ENCODE measurements around the gene PRDM16. TPM values are rescaled to one million over a fixed set of nuclear protein-coding genes. Genes with fewer than 3 reads are reported as not detected.

PRDM16 gene
- total RNA-seq, 1 experiment from 2014 or later, result not detected

DNA sequence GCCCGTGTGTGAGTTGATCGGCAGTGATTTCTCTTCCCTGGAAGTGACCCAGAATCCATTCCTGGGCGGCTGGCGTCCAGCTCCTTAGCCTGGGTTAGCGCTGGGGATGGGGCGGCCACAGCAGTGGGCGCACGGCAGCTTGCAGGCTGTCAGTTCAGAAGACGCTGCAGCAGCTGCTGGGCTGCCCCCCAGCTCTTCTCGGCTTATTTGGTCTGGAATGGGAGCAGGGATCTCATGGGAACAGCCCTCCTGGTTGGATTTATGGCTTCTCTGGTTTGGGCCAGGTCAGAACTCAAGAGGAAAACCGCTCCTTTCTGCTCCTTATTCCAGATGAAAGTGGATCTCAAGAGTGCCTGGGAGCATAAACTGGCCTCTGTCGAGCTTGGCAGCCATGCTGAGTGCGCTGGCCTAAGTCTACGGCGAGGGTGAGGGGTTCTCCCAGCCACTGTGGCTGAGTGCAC lies 148.2 kb downstream of the PRDM16 start:
- no TSS peak for BruUV-seq (replicated peaks)
- no peaks in the 10 kb centered on the region for H3K4me1 Mint-ChIP-seq (ENCODE audit: insufficient read depth, unreplicated experiment)
- DNase-seq (ENCODE audit: unreplicated experiment), result no peak
- H3K36me3 Mint-ChIP-seq (ENCODE audit: insufficient read depth, unreplicated experiment), result no peaks in the 10 kb centered on the region
- no peak overlapping the region for H3K27ac Mint-ChIP-seq (ENCODE audit: low read depth, unreplicated experiment)
- ChIA-PET POLR2A (no interaction called here), CTCF (no interaction called here)
- no peak overlapping the region for H3K4me3 Mint-ChIP-seq (ENCODE audit: unreplicated experiment)
- peaks cover 16% of the 10 kb centered on the region for H3K9me3 Mint-ChIP-seq (ENCODE audit: unreplicated experiment)
- intact Hi-C loops (cut with micrococcal nuclease), result no loop called here
- no peaks in the 10 kb centered on the region for H3K27me3 Mint-ChIP-seq (ENCODE audit: insufficient read depth, unreplicated experiment)
- TF ChIP-seq, protein P1, sequence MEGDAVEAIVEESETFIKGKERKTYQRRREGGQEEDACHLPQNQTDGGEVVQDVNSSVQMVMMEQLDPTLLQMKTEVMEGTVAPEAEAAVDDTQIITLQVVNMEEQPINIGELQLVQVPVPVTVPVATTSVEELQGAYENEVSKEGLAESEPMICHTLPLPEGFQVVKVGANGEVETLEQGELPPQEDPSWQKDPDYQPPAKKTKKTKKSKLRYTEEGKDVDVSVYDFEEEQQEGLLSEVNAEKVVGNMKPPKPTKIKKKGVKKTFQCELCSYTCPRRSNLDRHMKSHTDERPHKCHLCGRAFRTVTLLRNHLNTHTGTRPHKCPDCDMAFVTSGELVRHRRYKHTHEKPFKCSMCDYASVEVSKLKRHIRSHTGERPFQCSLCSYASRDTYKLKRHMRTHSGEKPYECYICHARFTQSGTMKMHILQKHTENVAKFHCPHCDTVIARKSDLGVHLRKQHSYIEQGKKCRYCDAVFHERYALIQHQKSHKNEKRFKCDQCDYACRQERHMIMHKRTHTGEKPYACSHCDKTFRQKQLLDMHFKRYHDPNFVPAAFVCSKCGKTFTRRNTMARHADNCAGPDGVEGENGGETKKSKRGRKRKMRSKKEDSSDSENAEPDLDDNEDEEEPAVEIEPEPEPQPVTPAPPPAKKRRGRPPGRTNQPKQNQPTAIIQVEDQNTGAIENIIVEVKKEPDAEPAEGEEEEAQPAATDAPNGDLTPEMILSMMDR (IDR thresholded peaks at IDR 0.05; ENCODE audit: unreplicated experiment), result no peak

GRCh38 chr1:3217979-3218679 lies 149.1 kb downstream of the PRDM16 start:
- TF ChIP-seq, protein P1 (IDR thresholded peaks at IDR 0.05; ENCODE audit: unreplicated experiment), result no peak
- CTCF ChIA-PET, result no interaction called here
- no TSS peak for BruUV-seq (replicated peaks)
- Mint-ChIP-seq H3K27me3 (ENCODE audit: insufficient read depth, unreplicated experiment) (no peaks in the 10 kb centered on the region), H3K9me3 (ENCODE audit: unreplicated experiment) (peaks cover 16% of the 10 kb centered on the region), H3K4me1 (ENCODE audit: insufficient read depth, unreplicated experiment) (no peaks in the 10 kb centered on the region), H3K4me3 (ENCODE audit: unreplicated experiment) (no peak overlapping the region), H3K27ac (ENCODE audit: low read depth, unreplicated experiment) (no peak overlapping the region), H3K36me3 (ENCODE audit: insufficient read depth, unreplicated experiment) (no peaks in the 10 kb centered on the region)
- intact Hi-C loops (cut with micrococcal nuclease), result no loop called here
- POLR2A ChIA-PET, result no interaction called here
- no peak for DNase-seq (ENCODE audit: unreplicated experiment)

DNA sequence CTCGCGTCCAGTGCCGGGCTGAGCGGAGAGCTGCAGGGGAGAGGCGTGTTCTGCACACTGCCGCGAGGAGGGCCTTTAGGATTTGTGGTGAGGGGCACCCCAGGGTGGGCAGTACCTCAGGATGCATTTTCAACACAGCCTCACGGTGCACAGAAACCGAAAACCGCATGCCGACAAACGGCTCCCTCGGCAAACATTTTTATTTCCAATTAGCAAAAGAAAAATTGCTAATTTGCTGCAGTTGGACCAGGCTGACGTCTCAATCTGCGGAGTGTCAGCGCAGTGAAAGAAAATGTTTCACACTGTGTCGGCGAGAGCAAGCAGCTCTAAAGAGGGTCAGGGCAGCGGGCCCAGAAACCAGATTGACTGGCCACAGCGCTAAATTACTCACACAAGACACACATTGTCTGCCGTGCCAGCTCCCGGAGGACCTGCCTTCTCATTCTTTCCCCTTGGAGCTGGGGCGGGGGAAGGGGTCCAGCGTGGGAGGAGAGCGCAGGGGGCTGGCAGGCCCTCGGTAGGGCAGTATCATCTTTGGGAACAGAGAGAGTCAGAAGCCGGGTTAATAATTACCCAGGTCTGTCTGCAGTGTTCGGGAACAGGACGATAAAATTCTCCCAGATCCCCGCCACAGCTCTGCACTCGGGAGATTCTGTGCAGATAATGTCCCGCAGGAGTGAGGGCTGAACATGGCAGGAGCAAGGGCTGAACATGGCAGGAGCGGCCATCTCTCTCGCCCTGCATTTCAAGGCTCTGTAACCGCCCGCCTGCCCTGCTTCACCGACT lies 150.2 kb downstream of the PRDM16 start:
- Mint-ChIP-seq H3K9me3 (ENCODE audit: unreplicated experiment) (peaks cover 18% of the 10 kb centered on the region), H3K4me3 (ENCODE audit: unreplicated experiment) (no peak overlapping the region), H3K27me3 (ENCODE audit: insufficient read depth, unreplicated experiment) (no peaks in the 10 kb centered on the region), H3K27ac (ENCODE audit: low read depth, unreplicated experiment) (no peak overlapping the region), H3K4me1 (ENCODE audit: insufficient read depth, unreplicated experiment) (no peaks in the 10 kb centered on the region), H3K36me3 (ENCODE audit: insufficient read depth, unreplicated experiment) (no peaks in the 10 kb centered on the region)
- DNase-seq (ENCODE audit: unreplicated experiment), result no peak
- BruUV-seq (replicated peaks), result no TSS peak
- ChIA-PET CTCF (interaction anchor here (0.6 kb wide), 1 partner anchor 791 kb away, joined by 3 read pairs; no protein-coding TSS in a partner anchor), POLR2A (no interaction called here)
- TF ChIP-seq, protein P1 (IDR thresholded peaks at IDR 0.05; ENCODE audit: unreplicated experiment), result no peak
- intact Hi-C loops (cut with micrococcal nuclease), result no loop called here

DNA sequence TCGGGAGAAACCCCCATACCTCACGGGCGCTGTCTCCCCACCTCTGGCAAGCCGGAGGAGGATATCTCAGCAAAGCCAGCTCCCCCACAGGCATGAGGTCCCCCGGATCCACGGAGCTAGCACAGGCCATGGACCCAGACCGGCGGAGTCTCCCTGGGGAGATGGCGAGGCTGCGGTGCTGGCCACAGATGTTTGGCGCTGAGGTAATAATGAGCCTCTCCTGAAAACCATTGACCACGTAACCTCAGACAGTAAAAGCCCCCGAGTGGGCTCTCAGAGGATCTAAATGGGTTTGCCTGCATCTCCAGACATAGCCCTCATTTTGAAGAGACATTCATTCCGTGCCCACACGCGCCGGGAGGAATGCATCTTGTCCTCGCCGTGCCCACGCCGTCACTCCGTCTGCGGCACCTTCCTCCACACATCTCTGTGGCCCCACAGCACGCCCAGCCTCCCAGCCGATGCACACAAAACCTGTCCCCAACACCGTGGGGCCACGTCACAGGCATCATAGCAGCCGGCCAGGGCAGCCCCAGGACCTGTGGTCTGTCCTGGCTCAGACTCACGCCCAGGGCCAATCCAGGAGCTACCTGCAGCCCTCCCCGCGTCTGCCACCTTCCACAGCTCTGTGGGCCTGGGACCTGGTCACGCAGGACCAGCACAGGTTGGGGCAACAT lies 150.9 kb downstream of the PRDM16 start:
- Mint-ChIP-seq H3K27ac (ENCODE audit: low read depth, unreplicated experiment) (no peak overlapping the region), H3K9me3 (ENCODE audit: unreplicated experiment) (peaks cover 16% of the 10 kb centered on the region), H3K4me1 (ENCODE audit: insufficient read depth, unreplicated experiment) (no peaks in the 10 kb centered on the region), H3K36me3 (ENCODE audit: insufficient read depth, unreplicated experiment) (no peaks in the 10 kb centered on the region), H3K4me3 (ENCODE audit: unreplicated experiment) (no peak overlapping the region), H3K27me3 (ENCODE audit: insufficient read depth, unreplicated experiment) (no peaks in the 10 kb centered on the region)
- TF ChIP-seq, protein P1 (IDR thresholded peaks at IDR 0.05; ENCODE audit: unreplicated experiment), result no peak
- BruUV-seq (replicated peaks), result no TSS peak
- POLR2A ChIA-PET, result no interaction called here
- no peak for DNase-seq (ENCODE audit: unreplicated experiment)
- CTCF ChIA-PET, result no interaction called here
- intact Hi-C loops (cut with micrococcal nuclease), result no loop called here

Data from MCF 10A (cell line).